Stimulated activated CD4-positive, alpha-beta T cell treated with anti-CD3 and anti-CD28 coated beads, TNF-alpha, amount 100 ng/mL, for 1 hour (primary cell): ENCODE results near the gene ZNF286A.
"Not testable (repeated sequence)": the region's sequence is repeated elsewhere in the genome, so short reads cannot be mapped to it uniquely, and the experiment has no call there.

Experiments used
- DNase-seq, 3 donors: peaks; one replicate each; pipeline ENCODE4 v3.0.0-alpha.2; 2020; ENCODE audit warnings: low read depth in 3 of 3, low spot score in 1 of 3

The ZNF286A gene

GRCh38 chr17:15768865-15769533 lies 69.4 kb downstream of the ZNF286A start:
- not testable (repeated sequence) for DNase-seq
